ENCODE data around the gene PPA1. TPM values are rescaled to one million over a fixed set of nuclear protein-coding genes. Genes with fewer than 3 reads are reported as not detected.
"Not testable (repeated sequence)": the region's sequence is repeated elsewhere in the genome, so short reads cannot be mapped to it uniquely, and the experiment has no call there.

PPA1 gene
- total RNA-seq, 1 experiment from 2014 or later: 180 TPM

GRCh38 chr10:70183304-70183703 lies 49.9 kb downstream of the PPA1 start (continued):
- TF ChIP-seq ZNF425 (CRISPR knock-in tag; conservative IDR thresholded peaks at IDR 0.05) (no peak), AFF4 (CRISPR knock-in tag; IDR thresholded peaks at IDR 0.05; ENCODE audit: borderline replicate concordance) (no peak), CBFB (CRISPR knock-in tag; IDR thresholded peaks at IDR 0.05; ENCODE audit: low read depth) (no peak), NFE2L1 (CRISPR knock-in tag; IDR thresholded peaks at IDR 0.05) (no peak), NR2C2 (CRISPR knock-in tag; IDR thresholded peaks at IDR 0.05) (no peak), ZNF232 (CRISPR knock-in tag; IDR thresholded peaks at IDR 0.05) (no peak), HMGXB4 (CRISPR knock-in tag; IDR thresholded peaks at IDR 0.05) (no peak), EMX1 (CRISPR knock-in tag; IDR thresholded peaks at IDR 0.05) (no peak)

- not testable (repeated sequence) for ATAC-seq
- peaks cover 22% of the 10 kb centered on the region for H3K9me3 Mint-ChIP-seq
Measured at GRCh38 chr10:70179209-70179608, 54.0 kb downstream of the PPA1 start.

GRCh38 chr10:70178139-70178725 lies 55.0 kb downstream of the PPA1 start:
- ChIA-PET POLR2A (no interaction called here), CTCF (no interaction called here)
- H3K4me1 Mint-ChIP-seq: peaks cover 2% of the 10 kb centered on the region; the same call in 1 of the 2 replicates
- H3K9me3 Mint-ChIP-seq: peaks cover 22% of the 10 kb centered on the region
- DNase-seq (ENCODE audit: low spot score): no peak
- no peak for ATAC-seq
- H3K27me3 Mint-ChIP-seq (ENCODE audit: low read depth): peaks cover 11% of the 10 kb centered on the region
- peaks cover 2% of the 10 kb centered on the region; the same call in 1 of the 2 replicates for H3K36me3 Mint-ChIP-seq
- no peak overlapping the region for H3K27ac Mint-ChIP-seq
- H3K4me3 Mint-ChIP-seq: no peak overlapping the region
- TF ChIP-seq SOX15 (CRISPR knock-in tag; IDR thresholded peaks at IDR 0.05): no peak
- TF ChIP-seq ZBTB21 (CRISPR knock-in tag; IDR thresholded peaks at IDR 0.05; ENCODE audit: borderline replicate concordance): no peak
- TF ChIP-seq GABPB1 (CRISPR knock-in tag; IDR thresholded peaks at IDR 0.05): no peak
- TF ChIP-seq HMGXB4 (CRISPR knock-in tag; IDR thresholded peaks at IDR 0.05): no peak
- no peak for TF ChIP-seq ARID4B (CRISPR knock-in tag; IDR thresholded peaks at IDR 0.05; ENCODE audit: borderline replicate concordance)
- TF ChIP-seq ZNF671 (CRISPR knock-in tag; IDR thresholded peaks at IDR 0.05): no peak
- TF ChIP-seq ZNF263 (CRISPR knock-in tag; IDR thresholded peaks at IDR 0.05; ENCODE audit: low read depth): no peak
- no peak for TF ChIP-seq MLX (CRISPR knock-in tag; IDR thresholded peaks at IDR 0.05)
- TF ChIP-seq TEAD1 (CRISPR knock-in tag; IDR thresholded peaks at IDR 0.05): no peak
- no peak for TF ChIP-seq ATF3 (CRISPR knock-in tag; conservative IDR thresholded peaks at IDR 0.05)

More at GRCh38 chr10:70179209-70179608, 54.0 kb downstream of the PPA1 start:
- DNase-seq (ENCODE audit: low spot score); H3K27ac Mint-ChIP-seq; CTCF ChIA-PET; POLR2A ChIA-PET; H3K4me3 Mint-ChIP-seq; H3K36me3 Mint-ChIP-seq; H3K4me1 Mint-ChIP-seq: not testable (repeated sequence)
- peaks cover 11% of the 10 kb centered on the region for H3K27me3 Mint-ChIP-seq (ENCODE audit: low read depth)
